CD4-positive, alpha-beta T cell treated with Interleukin-6 for 4 hours (primary cell): Measurements from ENCODE around the gene OSBPL10.
"Not testable (repeated sequence)": the region's sequence is repeated elsewhere in the genome, so short reads cannot be mapped to it uniquely, and the experiment has no call there.

ENCODE experiments used
- DNase-seq: peaks from one replicate; pipeline ENCODE4 v3.0.0-alpha.2; 2020; ENCODE audit warnings: mixed read lengths

OSBPL10 gene

DNA sequence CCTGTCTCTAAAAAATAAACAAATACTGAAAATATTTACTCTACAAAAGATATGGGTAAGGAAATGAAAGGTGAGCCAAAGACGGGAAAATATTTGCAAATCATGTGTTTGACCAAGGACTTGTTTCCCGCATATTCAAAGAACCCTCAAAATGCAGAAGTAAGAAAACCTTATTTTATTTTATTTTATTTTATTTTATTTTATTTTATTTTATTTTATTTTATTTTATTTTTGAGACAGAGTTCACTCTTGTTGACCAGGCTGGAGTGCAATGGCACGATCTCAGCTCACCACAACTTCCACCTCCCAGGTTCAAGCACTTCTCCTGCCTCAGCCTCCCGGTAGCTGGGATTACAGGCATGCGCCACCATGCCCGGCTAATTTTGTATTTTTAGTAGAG lies 11.9 kb upstream of the OSBPL10 start:
- DNase-seq: not testable (repeated sequence)

GRCh38 chr3:31988271-31988670 lies 7.2 kb upstream of the OSBPL10 start:
- DNase-seq: no peak

DNA sequence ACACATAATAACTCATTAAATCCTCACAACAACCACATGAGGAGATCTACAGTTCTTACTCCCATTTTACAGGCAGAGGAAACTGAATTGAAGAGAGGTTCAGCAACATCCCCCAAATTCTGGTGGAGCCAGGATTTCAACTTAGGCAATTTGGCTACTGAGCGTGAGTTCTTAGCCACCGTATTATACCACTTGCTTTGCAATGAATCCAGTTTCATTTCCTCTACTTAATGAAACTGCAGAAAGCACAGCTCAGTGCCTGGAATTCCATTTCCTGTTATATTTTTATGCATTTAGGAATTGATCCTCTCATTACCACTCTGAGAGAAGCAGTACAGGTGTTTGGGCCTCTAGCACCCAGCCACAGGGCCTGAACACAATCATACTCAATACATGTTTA lies 4.8 kb upstream of the OSBPL10 start:
- DNase-seq: no peak

- DNase-seq: no peak
Measured at GRCh38 chr3:31984321-31984720, 3.3 kb upstream of the OSBPL10 start.

DNA sequence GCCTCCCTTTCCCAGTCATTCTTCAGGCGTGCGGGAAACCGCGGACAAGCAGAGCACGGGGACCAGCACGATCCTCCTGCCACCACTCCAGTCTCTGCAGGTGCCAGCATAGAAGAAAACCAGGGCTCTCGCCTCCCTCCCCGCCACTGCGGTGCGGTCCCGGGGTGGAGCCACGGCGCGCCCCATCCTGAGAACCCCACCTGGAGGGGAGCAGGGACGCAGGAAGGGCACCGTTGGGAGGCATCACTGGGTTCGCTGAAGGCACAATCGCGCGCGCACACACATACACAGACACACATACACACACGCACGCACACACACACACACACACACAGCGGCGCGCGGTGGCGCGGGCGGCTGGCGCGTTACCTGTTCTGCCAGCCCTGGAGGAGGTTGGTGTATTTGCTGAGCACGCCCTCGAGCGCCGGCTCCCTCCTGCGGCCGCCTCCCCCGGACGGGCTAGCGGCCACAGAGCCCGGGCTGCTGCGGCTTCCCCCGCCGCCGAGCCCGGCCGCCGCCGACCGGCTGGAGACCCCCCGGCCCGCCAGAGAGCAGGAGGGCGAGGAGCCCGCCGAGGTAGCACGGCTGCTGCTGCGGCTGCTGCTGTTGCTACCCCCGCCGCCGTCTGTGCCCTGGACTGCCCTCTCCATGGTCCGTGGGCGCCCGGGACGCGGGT lies 394 bp downstream of the OSBPL10 start:
- DNase-seq: peak; percentile 25

GRCh38 chr3:31979001-31979697 lies 1.9 kb downstream of the OSBPL10 start:
- DNase-seq: no peak

DNA sequence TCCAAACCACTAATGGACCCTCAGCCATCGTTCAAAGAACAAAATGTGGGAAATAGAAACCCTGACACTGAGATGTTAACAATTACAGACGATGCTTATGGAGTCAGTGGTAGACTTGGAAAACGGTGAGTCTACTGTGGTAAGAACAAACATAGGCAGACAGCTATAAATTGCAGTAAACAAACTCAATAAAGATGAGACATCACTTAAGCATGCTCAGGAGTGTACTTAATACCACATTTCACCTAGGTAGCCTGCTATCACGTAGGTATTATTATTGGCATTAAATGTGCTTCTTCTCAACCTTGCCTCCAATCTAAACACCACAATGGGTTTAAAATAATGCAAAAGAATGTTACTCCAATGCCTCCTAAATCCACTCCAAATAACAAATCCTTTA lies 2.5 kb downstream of the OSBPL10 start:
- no peak for DNase-seq

GRCh38 chr3:31977736-31978135 lies 3.3 kb downstream of the OSBPL10 start:
- no peak for DNase-seq

DNA sequence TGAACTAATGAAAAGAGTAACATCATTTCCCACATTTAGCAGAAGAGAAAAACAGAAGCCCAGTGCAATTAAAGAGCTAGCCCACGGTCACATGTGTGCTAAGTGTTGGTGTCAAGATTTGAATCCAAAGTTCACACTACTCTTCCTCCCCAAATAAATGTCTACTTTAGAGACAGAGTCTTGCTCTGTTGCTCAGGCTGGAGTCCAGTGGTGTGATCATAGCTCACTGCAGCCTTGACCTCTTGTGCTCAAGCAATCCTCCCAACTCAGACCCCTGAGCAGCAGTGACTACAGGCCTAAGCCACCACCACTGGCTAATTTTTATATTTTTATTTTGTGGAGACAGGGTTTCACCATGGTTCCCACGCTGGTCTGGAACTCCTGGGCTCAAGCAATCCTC lies 4.8 kb downstream of the OSBPL10 start:
- no peak for DNase-seq

DNA sequence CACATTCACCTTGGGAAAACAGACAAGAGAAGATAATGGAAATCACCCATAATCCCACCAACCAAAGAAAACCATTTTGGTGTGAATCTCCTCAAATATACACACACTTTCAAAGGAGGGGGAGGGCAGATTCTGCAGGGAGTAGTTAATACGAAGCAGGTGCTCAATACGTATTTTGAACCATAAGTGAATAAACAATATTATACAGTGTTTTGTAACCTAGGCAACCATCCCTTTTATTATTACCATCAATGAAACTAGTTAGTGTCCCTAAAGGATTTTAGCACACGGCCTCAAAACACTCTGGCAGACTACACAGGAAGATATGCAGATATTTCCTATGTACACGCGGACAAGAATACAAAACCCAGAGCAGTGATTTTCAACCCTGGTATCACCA lies 6.1 kb downstream of the OSBPL10 start:
- DNase-seq: no peak

DNA sequence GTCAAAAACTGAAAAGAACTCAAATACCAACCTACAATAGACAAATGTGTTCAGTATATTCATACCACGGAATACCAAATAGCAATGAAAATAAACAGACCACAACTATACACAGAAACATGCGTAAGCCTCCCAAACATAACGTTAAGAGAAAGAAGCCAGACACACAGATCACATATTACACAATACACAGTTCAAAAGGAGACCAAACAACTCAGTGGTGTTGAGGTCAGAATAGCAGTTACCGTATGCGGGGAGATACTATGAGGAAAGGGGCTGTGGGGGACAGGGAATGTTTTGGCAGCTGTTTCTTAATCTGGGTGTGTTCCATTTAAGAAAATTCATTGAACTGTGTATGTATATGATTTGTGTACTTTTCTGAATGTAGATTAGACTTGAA lies 6.6 kb downstream of the OSBPL10 start:
- no peak for DNase-seq

DNA sequence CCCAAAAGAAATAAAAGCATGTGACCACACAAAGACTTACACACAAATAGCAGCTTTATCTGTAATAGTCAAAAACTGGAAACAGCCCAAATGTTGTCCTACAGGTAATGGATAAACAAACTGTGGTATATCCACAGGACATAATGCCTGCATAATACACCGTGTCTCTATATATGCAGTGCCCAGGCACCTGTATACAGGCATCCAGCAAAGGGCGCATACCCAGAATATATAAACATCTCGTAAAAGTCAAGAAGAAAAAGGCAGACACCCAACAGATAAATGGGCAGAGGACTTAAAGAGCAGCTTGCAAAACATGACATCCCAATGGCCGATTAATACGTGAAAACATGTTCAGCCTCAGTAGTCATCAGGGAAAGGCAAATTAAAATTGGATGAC lies 7.2 kb downstream of the OSBPL10 start:
- no peak for DNase-seq

GRCh38 chr3:31973081-31973480 lies 8.0 kb downstream of the OSBPL10 start:
- DNase-seq: no peak

GRCh38 chr3:31971607-31972006 lies 9.5 kb downstream of the OSBPL10 start:
- DNase-seq: no peak

GRCh38 chr3:31968927-31969418 lies 12.1 kb downstream of the OSBPL10 start:
- DNase-seq: no peak

GRCh38 chr3:31968369-31968926 lies 12.6 kb downstream of the OSBPL10 start:
- DNase-seq: no peak

DNA sequence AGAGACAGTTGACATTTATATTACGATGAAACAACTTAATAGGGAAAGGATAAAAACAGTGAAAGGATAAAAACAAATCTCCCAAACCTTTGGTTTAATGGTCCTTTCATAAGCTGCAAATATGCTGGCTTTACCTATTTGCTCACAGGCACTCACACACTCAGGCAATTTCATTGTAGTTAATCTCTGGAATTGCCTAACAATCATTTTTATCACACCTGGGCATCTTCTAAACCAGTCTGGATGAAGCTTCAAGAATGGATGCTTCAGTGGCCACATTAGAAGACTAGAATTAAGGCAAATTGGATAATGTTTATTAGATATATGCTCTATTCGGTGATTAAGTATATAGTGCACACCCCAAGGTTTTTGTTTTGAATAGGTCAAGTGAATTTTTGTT lies 13.5 kb downstream of the OSBPL10 start:
- no peak for DNase-seq

GRCh38 chr3:31966978-31967591 lies 14.0 kb downstream of the OSBPL10 start:
- no peak for DNase-seq

DNA sequence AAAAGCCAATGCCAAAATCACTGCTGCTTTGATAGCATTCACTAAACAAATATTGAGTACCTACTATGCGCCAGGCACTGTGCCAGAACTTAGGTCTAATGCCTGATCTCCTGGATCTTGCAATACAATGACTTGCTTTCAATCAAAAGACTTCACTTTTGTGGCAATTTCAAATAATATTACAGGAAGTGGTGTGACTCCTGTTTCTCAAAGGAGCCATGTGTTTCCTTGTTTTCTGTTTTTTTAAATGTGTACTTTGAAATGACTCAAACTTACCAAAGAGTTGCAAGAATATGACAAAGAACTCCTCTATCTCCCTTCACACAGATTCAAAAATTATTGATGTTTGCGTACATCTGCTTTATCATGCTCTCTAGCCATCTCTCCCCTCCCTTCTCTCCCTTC lies 18.3 kb downstream of the OSBPL10 start:
- DNase-seq: no peak

GRCh38 chr3:31960793-31961431 lies 20.1 kb downstream of the OSBPL10 start:
- no peak for DNase-seq

GRCh38 chr3:31959951-31960792 lies 20.9 kb downstream of the OSBPL10 start:
- DNase-seq: no peak

- no peak for DNase-seq
Measured at GRCh38 chr3:31959251-31959650, 21.8 kb downstream of the OSBPL10 start.
